Measurements from ENCODE around the gene INTS4.

GRCh38 chr11:78037056-78037455, 42.6 kb upstream of the INTS4 start:
- TF ChIP-seq CTCF (IDR thresholded peaks at IDR 0.05) (no peak), POLR2A (IDR thresholded peaks at IDR 0.05) (no peak), EP300 (IDR thresholded peaks at IDR 0.05) (no peak)
